ENCODE data around the gene TRAPPC2L.
"Not testable (repeated sequence)": the region's sequence is repeated elsewhere in the genome, so short reads cannot be mapped to it uniquely, and the experiment has no call there.

The TRAPPC2L gene

GRCh38 chr16:88894266-88894665 lies 37.3 kb downstream of the TRAPPC2L start:
- not testable (repeated sequence) for DNase-seq

- DNase-seq = no peak
Measured at GRCh38 chr16:88894681-88895300, 37.9 kb downstream of the TRAPPC2L start.

- DNase-seq = no peak
Measured at GRCh38 chr16:88895335-88895734, 38.4 kb downstream of the TRAPPC2L start.

GRCh38 chr16:88896238-88897070 lies 39.5 kb downstream of the TRAPPC2L start:
- no peak for DNase-seq

- no peak for DNase-seq
Measured at GRCh38 chr16:88897696-88898425, 40.9 kb downstream of the TRAPPC2L start.

DNA sequence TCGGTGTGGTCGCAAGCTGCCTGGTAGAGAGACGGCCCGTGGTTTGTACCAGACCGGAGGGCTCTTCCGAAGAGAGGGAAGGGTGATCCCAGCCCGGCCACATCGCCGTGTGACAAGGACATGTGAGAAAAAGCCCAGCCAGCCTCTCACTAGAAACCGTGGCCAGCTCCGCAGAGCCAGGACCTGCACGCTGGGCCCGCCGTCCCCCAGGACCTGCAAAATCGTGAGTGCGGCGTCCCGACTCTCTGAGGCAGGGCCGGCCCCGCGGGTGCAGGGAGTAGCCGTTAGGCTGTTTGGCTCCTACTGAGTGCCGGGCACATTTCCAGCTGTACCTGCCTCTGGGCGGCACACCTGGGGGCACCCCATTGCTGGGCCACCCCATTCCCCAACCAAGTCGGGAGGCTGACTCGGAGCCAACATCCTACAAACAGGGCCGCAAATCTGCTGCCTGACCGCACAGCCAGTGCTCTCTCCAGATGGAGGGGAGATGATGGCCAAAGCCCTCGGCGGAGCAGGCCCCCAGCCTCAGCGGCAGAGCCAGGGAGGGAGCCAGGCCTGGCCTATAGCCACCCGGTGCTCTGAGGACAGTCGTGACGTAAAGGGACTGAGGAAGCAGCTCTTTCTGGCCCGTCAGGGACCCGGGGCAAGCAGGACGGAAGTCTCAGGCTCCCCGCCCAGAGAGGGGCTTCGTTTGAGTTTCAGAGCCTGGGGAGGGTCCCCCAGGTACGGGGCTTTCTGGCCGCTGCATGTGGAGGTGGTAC lies 43.2 kb downstream of the TRAPPC2L start:
- no peak for DNase-seq

GRCh38 chr16:88900662-88901052 lies 43.7 kb downstream of the TRAPPC2L start:
- no peak for DNase-seq

GRCh38 chr16:88901718-88902337 lies 44.9 kb downstream of the TRAPPC2L start:
- no peak for DNase-seq

- DNase-seq = no peak
Measured at GRCh38 chr16:88902744-88903143, 45.8 kb downstream of the TRAPPC2L start.

- no peak for DNase-seq
Measured at GRCh38 chr16:88903267-88903666, 46.3 kb downstream of the TRAPPC2L start.

GRCh38 chr16:88904676-88905365 lies 47.9 kb downstream of the TRAPPC2L start:
- no peak for DNase-seq

GRCh38 chr16:88905563-88905962 lies 48.6 kb downstream of the TRAPPC2L start:
- no peak for DNase-seq

DNA sequence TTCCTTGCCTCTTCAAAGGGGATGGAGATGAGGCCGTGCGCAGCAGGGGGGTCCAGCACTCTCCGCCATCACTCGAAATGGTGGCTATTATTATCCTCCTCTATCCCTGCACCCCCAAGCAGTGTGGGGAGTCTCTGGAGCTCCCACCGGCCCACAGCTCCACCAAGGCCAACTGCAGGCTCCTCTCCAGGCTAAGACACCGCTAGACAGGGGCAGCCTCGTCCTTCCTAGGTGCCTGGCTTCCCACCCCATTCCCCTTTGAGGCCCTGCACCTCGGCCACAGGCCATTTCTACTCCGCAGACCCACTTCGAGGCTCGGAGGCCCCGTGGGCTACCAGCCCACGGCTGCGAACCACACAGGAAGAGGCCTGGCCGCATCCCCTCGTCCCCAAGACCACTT lies 49.1 kb downstream of the TRAPPC2L start:
- no peak for DNase-seq

DNA sequence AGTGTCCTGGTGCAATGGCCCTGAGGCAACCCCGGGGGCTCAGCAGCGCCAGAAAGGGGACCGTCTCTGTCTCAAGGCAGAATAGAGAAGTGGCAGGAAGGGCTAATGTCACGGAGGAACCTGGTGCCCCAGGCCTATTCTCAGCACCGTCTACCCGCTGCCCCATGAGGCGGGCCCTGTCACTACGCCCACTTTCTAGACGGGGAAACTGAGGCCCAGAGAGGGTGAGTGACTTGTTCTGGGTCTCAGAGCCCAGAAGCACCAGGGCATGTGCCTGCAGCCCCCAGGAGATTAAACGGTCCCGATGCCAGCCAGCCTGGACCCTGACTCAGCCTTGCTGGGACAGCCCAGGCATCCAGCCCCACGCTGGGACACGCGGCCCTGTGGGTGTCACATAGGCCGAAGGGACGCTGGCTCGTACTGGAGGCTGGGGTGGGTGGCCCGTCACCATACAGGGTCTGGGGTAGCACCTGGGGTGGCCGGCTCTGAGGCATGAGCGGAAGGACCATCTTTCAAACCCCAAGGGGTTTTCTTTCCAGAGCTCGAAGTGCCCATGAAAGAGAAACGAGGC lies 49.7 kb downstream of the TRAPPC2L start:
- no peak for DNase-seq

DNA sequence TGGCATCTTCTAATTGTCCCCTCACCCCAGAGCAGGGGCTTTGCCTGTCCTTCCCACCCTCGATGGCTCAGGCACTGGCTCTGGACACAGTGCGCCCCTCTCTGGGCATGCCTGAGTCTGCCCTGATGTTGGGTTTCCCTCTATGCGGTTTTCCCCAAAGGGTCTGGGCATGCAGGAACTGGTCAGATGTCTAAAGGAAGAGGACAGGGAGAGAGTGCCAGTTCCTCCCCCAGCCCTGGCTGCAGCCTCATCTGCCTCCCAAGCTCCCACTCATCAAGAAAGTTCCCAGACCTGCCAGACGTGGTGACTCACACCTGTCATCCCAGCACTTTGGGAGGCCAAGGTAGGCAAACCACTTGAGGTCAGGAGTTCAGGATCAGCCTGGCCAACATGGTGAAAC lies 50.8 kb downstream of the TRAPPC2L start:
- DNase-seq = no peak

- DNase-seq = no peak
Measured at GRCh38 chr16:88908307-88908706, 51.4 kb downstream of the TRAPPC2L start.

DNA sequence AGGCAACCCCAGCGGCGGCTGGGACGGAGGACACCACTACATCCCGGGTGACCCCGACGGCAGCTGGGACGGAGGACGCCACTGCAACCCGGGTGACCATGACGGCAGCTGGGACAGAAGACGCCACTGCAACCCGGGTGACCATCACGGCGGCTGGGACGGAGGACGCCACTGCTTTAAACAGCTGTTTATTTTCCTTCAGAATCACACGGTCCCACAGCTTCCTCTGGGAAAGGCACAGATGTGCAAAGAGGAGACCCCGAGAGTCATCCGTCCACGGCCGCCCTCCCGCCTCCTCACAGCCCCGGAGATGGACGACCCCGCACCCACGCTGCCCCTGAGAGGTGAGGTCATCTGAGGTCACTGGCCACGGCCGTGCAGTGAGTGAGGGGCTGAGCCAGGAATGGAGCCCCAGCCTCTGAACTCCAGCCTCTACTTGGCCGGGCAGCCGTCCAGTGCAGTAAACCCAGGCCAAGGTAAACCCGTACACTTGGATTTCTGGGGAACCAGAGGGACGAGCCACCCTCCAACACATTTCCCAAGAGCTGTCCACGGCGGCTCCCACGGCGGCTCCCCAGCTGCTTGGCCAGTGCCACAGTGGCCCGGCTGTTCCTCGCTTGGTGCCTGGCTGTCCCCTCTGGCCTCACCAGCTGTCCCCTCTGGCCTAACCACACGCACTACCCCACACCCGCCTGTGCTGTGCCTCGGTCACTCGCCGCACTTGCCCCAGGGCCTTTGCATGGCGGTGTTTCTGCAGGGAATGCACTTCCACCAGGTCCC lies 52.7 kb downstream of the TRAPPC2L start:
- no peak for DNase-seq

- DNase-seq = no peak
Measured at GRCh38 chr16:88910284-88911135, 53.6 kb downstream of the TRAPPC2L start.

DNA sequence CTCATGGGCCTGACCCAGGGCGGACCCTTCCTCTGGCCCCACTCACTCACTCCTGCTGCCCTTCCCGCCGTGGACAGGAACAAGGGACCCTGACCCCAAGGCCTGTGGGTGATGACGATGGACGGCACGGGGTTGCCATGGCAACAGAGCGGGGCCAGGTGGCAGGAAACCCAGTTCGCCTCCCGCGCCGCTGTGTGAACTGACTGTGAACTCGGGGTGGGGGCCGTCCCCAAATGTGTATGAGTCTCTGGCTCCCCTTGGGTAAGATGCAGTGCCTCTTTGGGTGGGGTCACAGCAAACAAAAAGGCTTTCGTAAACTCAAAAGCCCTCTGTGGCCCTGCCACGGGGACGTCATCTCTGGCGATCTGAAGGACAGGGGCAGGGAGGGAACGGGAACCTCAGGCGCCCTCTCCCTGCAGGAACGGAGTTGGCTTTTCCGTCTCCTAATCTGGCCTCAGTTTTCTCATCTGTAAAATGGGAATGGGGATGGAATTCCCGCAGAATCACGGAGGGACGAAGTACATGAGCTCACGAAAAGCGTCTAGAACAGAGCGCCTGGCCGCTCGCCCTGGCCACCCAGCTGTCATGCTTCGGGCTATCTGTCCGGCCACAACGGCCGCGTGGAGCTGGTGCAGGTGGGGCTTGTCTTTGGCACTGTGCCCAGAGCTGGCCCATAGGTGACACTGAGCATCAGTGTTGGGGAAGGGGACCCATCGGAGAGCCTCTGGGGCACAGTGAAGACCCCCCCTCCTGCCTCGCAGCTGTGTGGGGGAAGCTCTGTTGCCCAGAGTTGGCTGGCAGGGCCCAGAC lies 54.4 kb downstream of the TRAPPC2L start:
- DNase-seq = no peak

Data from NCI-H1105 treated with DMSO at 0.1 percent for 48 hours (cell line).